Tibial artery (tissue), 4 donors: Measurements from ENCODE around the gene VAC14.

Source experiments
- DNase-seq, 2 donors: peaks; one replicate each; pipeline ENCODE4 v3.0.0-alpha.2; 2019
- H3K27ac ChIP-seq, 2 donors: fragments of 200-600 bp; sonication (generic) in 1 of 2; 1 replicate in 1 of 2; 2 replicates in 1 of 2; pipeline ENCODE4 v1.5.1; 2018 to 2019; ENCODE audit warnings: mild to moderate bottlenecking in 1 of 2
- H3K27me3 ChIP-seq, 2 donors: fragments of 200-600 bp; sonication (generic) in 1 of 2; one replicate each; pipeline versions ENCODE4 v1.5.1 to v1.6.0; 2016 to 2019
- H3K36me3 ChIP-seq, 3 donors: fragments of 200-600 bp; sonication (generic) in 2 of 3; one replicate each; pipeline ENCODE4 v1.5.1; 2016 to 2019; ENCODE audit warnings: mild to moderate bottlenecking in 2 of 3
- H3K4me1 ChIP-seq, 4 donors: fragments of 200-600 bp; sonication (generic) in 2 of 4; 1 replicate in 3 of 4; 2 replicates in 1 of 4; pipeline ENCODE4 v1.5.1; 2016 to 2019
- H3K4me3 ChIP-seq, 2 donors: fragments of 200-600 bp; sonication (generic) in 1 of 2; 1 replicate in 1 of 2; 2 replicates in 1 of 2; pipeline ENCODE4 v1.5.1; 2018 to 2019; ENCODE audit warnings: mild to moderate bottlenecking in 2 of 2
- H3K9me3 ChIP-seq, 3 donors: fragments of 200-600 bp; sonication (generic) in 1 of 3; one replicate each; pipeline ENCODE4 v1.5.1; 2016 to 2019
- intact Hi-C: fragments of 100-400 bp; cut with DNase I; formaldehyde crosslinking; loops from one replicate; pipeline ENCODE4 v1.15.0; 2023; ENCODE audit warnings: low total_unique reads
- TF ChIP-seq, protein P1 (sequence below), 2 experiments: fragments of 200-600 bp in 1 of 2; fragments of 450-650 bp in 1 of 2; IDR thresholded peaks; one replicate each; pipeline ENCODE4 v1.5.1; 2017 to 2019; ENCODE audit warnings: antibody characterized with exemption in 2 of 2, mild to moderate bottlenecking in 1 of 2, moderate library complexity in 1 of 2

The VAC14 gene

GRCh38 chr16:70696952-70697593 lies 103.9 kb downstream of the VAC14 start:
- intact Hi-C loops, result no loop called here
- TF ChIP-seq, protein P1, sequence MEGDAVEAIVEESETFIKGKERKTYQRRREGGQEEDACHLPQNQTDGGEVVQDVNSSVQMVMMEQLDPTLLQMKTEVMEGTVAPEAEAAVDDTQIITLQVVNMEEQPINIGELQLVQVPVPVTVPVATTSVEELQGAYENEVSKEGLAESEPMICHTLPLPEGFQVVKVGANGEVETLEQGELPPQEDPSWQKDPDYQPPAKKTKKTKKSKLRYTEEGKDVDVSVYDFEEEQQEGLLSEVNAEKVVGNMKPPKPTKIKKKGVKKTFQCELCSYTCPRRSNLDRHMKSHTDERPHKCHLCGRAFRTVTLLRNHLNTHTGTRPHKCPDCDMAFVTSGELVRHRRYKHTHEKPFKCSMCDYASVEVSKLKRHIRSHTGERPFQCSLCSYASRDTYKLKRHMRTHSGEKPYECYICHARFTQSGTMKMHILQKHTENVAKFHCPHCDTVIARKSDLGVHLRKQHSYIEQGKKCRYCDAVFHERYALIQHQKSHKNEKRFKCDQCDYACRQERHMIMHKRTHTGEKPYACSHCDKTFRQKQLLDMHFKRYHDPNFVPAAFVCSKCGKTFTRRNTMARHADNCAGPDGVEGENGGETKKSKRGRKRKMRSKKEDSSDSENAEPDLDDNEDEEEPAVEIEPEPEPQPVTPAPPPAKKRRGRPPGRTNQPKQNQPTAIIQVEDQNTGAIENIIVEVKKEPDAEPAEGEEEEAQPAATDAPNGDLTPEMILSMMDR (IDR thresholded peaks at IDR 0.05), result no peak
- no peaks in the 10 kb centered on the region for H3K9me3 ChIP-seq
- DNase-seq, result peak in 1 of 2 donors; percentile 87
- peak overlapping the region; percentile 99 to 100 for H3K27ac ChIP-seq
- H3K4me1 ChIP-seq, result peaks cover 9 to 100% (median 90%) of the 10 kb centered on the region in 4 donors
- peaks cover 0 to 5% (median 0%) of the 10 kb centered on the region in 3 donors for H3K36me3 ChIP-seq
- no peaks in the 10 kb centered on the region for H3K27me3 ChIP-seq
- no peak overlapping the region for H3K4me3 ChIP-seq

DNA sequence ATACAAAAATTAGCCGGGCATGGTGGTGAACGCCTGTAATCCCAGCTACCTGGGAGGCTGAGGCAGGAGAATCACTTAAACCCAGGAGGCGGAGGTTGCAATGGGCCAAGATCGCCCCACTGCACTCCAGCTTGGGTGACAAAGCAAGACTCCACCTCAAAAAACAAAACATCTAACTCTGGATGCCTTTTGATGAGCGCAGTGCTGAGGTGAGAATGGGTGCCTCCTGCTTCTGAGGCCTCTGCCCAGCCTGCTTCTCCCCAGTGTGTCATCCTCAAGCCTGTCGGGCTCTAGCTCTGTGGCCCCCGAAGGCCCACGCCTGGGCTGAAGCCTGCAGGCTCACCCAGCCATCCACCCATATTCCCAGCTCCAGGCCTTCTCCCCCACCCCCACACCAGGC lies 104.6 kb downstream of the VAC14 start:
- no peak for DNase-seq
- H3K4me1 ChIP-seq, result peaks cover 15 to 99% (median 90%) of the 10 kb centered on the region in 4 donors
- intact Hi-C loops, result no loop called here
- peak overlapping the region; percentile 99 to 100 for H3K27ac ChIP-seq
- H3K36me3 ChIP-seq, result peaks cover 0 to 5% (median 0%) of the 10 kb centered on the region in 3 donors
- TF ChIP-seq, protein P1 (IDR thresholded peaks at IDR 0.05), result no peak
- no peak overlapping the region for H3K4me3 ChIP-seq
- no peaks in the 10 kb centered on the region for H3K9me3 ChIP-seq
- H3K27me3 ChIP-seq, result no peaks in the 10 kb centered on the region

GRCh38 chr16:70695331-70696070 lies 105.5 kb downstream of the VAC14 start:
- Histone ChIP-seq H3K36me3 (peaks cover 0 to 5% (median 0%) of the 10 kb centered on the region in 3 donors), H3K9me3 (no peaks in the 10 kb centered on the region), H3K4me3 (no peak overlapping the region), H3K27ac (peak overlapping the region; percentile 99 to 100), H3K27me3 (no peaks in the 10 kb centered on the region), H3K4me1 (peaks cover 20 to 99% (median 91%) of the 10 kb centered on the region in 4 donors)
- DNase-seq, result no peak
- intact Hi-C loops, result no loop called here
- TF ChIP-seq, protein P1 (IDR thresholded peaks at IDR 0.05), result no peak

DNA sequence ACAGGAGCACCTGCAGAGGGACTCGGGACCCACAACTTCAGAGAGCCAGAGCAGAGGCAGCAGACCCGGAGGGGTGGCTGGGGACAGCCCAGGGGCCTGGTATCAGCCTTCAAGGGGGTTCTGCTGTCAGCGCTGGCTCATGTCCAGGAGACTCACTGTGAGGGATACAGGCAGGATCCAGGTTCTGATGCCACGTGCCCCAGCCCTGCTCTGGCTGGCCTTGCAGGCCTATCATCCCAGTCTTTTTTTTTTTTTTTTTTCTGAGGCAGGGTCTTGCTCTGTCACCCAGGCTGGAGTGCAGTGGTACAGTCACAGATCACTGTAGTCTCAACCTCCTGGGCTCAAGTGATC lies 106.1 kb downstream of the VAC14 start:
- Histone ChIP-seq H3K9me3 (no peaks in the 10 kb centered on the region), H3K4me1 (peaks cover 26 to 99% (median 91%) of the 10 kb centered on the region in 4 donors), H3K36me3 (peaks cover 0 to 5% (median 0%) of the 10 kb centered on the region in 3 donors), H3K27me3 (no peaks in the 10 kb centered on the region), H3K4me3 (no peak overlapping the region), H3K27ac (peak overlapping the region; percentile 99 to 100)
- intact Hi-C loops, result no loop called here
- TF ChIP-seq, protein P1 (IDR thresholded peaks at IDR 0.05), result no peak
- no peak for DNase-seq

DNA sequence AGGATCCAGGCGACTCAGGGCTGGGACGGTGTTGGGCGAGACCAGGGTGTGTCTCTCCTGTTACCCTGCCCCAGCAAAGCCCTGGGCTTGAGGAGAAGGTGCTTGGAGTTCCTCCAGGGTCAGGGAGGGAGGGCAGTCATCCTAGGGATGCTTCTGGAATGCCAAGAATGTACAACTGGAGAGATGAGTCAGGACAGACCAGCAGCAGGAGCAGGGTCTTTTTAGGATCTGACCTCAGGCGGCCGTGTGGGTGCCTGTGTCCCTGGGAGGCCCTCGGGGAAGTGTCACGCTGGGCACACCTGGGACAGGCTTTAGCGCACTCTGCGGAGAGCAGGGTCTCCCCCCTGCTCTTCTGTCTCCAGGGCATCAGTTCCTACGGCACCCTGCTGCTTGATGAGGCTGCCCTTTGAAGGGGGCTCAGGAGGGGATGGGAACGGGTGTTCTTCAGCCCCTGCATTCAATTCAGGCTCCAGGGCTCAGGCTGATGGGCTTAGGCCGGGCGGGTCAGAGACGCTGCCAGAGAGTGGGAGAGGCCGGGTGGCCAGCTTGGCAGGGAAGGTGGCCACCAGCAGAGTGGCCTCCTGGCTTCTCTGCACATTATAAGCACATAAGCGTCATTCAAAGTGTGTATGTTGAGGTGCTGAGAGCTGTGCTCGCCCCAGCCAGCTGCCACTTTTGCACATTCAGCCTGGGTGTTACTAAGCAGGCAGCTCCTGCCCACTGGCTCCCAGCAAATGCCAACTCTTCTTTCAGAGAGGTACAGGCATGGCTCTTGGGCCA lies 106.7 kb downstream of the VAC14 start:
- Histone ChIP-seq H3K36me3 (peaks cover 0 to 5% (median 0%) of the 10 kb centered on the region in 3 donors), H3K4me3 (no peak overlapping the region), H3K4me1 (peaks cover 30 to 99% (median 92%) of the 10 kb centered on the region in 4 donors), H3K27ac (peak overlapping the region; percentile 99 to 100), H3K9me3 (no peaks in the 10 kb centered on the region), H3K27me3 (no peaks in the 10 kb centered on the region)
- intact Hi-C loops, result no loop called here
- DNase-seq, result no peak
- TF ChIP-seq, protein P1 (IDR thresholded peaks at IDR 0.05), result no peak
